NCI-H446 (cell line): Measurements from ENCODE around the gene STK24.

Experiments used
- DNase-seq, 2 experiments: peaks; one replicate each; lab custom pipeline; 2025; lab: John Stamatoyannopoulos, UW

Gene STK24

DNA sequence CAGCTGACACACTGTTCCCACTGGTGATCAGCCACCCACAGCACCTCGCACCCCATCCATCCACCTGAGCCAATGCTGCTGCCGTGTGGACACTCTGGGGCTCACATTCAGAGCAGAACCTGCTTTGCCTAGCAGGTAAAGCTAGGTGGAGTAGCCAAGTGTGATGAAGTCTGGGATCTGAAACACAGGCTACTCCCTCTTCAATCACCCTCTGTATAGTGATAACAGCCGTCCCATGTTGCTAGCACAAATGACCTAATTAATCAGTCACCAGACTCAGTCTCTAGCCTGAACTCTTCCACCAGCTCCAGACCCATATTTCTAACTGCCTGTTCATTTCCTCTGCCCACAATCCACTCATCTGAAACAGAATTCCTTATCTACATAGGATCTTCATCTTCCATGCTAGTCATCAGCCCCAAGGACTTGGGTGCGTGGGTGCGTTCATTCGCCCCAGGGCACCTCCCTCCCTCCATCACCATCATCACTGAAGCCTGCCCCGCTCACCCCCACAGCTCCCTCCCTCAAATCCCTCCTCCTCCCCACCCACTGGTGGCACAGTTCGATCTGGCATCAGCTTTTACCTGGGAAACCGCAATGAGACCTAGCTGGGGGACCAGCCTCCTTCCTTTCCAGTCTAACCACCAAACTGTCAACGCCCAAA, 19.8 kb downstream of the STK24 start:
- DNase-seq: no peak

DNA sequence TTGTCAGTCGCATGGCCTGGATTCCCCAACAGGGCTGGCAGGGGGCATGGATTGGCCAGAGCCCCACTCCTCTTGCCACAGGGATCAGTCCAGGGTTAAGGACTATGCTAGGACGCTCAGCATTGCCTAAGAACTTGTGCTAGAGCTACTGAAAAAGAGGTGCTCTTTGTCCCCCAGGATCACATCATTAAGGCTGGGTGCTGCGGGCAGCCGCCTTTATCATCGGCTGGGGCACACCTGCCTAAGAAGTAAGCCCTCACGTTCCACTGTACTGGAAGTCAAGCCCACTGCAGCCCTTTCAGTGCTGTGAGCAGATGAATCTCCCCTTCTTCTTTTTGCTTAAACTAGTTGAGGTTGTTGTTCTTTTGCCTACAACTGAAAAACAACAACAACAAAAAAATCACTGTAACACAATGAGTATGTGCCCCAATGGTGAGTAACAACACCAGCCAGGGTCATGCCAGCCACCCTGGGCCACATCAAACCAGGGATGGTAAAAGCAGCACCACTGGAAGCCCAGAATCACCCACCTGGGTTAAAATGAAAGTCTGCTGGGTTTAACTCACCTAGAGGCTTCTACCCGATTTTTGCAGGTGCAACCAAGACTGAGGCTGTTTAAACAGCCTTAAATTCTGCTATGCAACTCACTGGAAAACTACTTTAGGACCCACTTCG, 20.6 kb downstream of the STK24 start:
- no peak for DNase-seq

DNA sequence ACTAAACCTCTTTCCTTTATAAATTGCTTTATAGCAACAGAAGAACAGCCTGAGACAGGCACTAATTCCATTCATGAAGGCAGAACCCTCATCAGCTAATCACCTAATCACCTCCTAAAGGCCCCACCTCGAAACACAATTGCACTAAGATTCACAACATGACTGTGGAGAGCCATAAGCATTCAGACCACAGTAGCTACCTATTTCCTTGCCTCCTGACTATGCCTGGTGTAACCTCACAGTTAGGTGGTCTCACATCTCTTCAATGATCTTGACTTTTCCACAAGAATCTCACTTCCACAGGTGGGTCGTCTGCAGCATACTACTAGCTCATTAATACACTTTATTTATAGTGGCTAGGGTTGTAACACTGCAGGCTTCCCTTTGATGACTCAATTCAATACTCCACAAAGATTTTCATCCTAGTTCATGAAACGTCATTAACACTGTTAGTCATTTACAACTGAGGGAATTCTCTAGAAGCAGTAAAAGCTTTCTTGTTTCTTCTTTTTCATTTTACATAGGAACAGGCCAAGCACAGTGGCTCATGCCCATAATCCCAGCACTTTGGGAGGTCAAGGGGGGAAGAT, 27.1 kb downstream of the STK24 start:
- DNase-seq: no peak

DNA sequence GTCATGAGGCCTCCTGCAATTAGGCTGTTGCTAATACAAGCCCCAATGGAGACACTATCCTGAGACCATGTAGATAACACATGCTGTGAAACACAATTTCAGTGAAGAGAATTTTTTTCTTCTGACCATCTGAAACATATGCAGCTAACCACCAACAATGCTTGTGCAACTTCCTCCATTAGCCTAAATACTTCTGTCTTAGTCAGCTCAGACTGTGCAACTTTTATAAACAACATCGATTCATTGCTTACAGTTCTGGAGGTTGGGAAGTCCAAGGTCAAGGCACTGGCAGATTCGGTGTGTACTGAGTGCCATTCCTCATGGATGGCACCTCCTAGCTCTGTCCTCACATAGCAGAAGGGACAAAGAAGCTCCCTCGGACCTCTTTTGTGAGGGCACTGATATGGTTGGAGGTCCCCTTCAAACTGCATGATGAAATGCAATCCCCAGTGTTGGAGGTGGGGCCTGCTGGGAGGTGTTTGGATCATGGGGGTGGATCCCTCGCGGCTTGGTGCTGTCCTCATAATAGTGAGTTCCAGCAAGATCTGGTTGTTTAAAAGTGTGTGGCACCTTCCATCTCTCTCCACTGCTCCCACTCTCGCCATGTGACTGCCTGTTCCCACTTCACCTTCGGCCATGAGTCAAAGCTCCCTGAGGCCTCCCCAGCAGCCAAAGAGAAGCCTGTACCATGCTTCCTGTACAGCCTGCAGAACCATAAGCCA, 27.7 kb downstream of the STK24 start:
- no peak for DNase-seq

DNA sequence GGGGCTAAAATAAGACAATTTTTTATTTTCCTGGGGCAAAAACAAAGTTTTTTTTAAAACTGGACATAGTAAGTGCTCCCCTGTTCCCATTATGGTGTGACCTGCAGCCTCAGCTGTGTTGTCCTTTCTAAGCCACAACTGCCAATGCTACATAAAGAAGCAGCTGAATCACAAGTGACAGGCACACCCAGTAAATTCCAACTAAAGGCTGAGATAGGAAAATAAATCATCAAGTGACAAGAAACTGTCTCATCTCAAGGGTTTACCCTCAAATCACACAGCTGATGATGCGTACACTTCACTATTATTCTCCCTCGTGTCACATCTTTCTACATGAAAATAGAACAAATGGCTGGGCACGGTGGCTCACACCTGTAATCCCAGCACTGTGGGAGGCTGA, 28.7 kb downstream of the STK24 start:
- DNase-seq: no peak

DNA sequence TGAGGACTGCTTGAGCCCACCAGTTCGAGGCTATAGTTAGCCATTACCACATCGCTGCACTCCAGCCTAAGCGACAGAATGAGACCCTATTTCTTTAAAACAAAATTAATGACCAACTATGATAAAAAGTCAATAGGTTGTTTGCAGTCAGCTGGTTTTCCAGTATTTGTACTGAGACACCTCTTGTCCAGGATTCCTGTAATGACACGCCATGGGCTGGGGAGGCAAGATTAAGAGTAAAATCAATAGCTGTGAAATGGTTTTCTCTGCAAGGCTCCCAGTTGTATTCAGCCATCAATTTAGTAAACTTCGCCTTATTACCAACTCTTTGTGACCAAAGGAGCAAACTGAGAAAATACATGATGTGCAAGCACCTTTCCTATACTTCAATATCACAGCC, 29.5 kb downstream of the STK24 start:
- DNase-seq: no peak

DNA sequence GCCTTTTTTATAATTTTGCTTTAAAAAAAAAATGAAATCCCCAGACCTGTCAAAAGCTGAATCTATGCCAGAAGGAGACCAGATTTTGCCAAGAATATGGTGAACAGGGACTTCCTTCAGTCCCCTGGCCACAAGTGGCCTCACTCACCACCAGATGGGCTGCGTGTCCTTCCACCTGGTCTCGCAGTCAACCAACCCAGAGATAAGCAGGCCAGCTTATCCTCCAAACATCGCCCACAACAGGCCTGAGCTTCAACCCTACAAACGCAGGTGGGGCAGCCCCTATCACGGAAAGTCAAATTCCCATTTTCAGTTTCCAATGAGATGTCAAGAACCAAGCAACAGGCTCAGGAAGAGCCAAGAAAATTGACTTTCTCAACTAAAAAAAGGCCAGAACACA, 30.5 kb downstream of the STK24 start:
- no peak for DNase-seq

DNA sequence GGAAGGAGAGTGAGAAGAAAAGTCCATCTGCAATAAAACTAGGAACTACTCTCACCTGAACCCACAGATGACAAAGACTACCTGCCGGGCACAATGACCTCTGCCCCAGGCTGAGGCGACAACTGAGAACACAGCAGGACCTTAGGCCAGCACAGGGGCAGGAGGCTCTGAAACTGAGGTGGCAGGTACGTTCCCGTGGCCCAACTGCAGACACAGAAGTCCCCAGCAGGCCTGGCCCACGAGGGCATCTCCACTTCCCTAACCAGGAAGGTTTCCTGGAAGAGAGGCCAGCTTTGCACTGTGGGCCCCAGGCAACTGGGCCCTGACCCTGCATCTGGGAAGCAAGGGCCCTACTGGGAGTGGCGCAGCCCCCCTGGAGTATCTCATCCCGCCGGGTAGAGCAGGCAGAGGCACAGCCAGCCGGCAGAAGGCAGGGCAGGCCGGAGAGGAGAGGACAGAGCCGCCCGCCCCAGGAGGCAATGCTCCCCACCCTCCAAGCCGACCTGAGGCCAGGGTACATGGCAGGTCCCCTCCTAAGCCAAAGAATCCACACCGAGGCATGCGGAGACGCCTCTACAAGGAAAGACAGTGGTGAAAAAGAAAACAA, 32.7 kb downstream of the STK24 start:
- no peak for DNase-seq

DNA sequence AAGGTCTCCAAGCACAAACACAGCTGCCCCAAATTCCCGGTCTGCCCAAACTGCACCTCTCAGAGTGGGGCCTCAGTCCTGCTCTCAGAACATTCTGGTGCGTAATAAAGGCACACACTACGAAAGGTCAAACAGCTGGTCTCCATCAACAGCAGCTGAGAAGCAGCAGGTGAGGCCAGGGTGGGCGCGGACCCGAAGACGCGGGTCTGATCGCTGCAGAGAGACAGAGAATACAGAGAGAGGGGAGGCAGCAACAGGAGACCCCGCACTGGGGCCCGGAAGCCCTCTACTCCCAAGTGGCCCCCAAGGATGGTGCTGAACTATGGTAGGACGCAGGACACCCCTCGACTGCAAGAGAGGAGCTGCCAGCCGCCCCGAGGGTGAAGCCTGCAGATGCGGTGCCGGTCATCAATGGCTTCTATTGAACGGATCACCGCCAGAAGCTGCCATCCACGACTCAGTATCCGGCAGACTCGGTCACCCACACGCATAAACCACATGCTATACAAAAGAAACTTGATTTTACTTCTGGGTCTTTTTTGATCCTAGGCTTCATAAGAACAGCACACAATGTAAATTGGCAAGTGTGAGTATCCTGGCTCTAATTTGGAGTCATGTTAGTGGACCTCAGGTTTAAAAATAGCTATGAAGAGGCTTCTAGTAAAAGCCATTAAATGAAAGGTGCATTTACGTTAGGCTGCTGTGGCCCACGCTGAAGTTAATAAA, 33.4 kb downstream of the STK24 start:
- no peak for DNase-seq

DNA sequence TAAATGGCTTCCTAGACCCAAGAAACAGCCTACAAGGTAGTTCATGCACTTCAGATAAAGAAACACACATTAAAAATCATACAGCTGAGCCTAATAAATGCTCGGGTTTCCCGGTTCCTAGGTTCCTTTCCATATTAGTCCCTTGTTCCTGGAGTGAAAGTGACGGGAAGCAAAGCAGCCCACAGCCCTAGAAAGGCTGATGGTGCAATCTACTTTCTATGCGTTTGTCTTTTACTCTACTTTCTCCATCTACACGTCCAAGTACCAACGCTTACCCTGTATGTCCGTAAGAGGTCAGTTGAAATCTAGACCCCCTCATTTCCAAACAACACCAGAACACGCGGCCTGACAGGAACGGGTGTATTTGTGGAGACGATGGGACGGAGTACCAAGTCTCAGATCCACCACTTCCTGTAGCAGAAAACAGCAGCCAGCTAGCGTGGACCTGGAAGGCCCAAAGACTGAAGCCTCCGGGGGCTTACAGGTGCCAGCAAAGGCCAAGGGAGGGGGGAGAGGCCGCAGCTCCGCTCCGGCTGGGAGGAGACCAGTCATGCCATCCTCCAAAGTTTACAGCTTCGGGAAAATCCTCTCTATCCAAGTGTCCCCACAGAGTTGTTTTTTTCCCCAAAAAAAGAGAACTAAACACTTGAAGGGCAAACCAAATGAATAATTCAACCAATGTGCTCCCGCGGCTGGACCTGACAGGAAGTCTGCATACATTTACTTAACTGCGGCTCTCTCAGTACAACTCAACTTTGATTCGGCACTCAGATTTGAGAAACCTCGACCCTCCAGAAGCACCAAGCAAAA, 34.1 kb downstream of the STK24 start:
- DNase-seq: no peak

DNA sequence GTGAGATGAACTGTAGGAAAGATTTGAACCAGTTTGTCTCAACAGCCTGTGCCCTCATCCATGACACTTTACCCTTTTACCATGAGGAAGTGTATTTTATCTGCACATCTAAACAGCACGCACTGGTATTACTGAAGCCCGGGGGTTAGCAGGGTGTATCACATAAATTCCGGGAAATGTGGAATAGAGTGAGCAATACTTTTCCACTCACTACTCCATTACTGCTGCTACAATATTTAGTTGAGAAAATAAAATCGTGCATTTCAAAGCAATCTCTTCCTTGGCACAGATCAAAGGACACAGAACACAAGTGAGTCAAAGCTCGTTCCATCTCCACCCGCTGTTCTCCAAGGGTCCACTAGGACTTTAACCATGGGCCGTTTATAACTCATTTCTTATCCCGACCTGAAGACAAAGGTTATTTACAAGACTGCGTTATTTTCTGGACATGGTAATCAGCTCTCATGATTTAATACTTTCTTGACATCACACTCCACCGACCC, 35.2 kb downstream of the STK24 start:
- DNase-seq: no peak

DNA sequence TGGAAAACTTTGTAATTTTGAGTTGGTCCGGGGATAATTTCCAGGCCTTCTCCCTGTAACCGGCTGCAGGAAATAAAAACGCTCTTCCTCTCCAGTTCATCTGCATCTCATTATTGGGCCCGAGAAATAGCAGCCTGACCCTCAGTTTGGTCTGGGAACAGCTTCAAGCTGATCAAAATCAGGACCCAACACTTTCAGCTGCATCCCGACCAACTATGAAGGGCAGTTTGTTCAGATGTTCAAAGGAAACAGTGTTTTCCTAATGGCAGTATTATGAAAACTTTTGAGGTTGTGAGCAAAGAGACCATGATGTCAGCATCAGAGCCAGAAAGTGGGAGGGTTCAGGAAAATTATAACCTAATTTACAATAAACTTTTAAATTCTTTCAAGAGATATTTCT, 35.7 kb downstream of the STK24 start:
- DNase-seq: no peak

DNA sequence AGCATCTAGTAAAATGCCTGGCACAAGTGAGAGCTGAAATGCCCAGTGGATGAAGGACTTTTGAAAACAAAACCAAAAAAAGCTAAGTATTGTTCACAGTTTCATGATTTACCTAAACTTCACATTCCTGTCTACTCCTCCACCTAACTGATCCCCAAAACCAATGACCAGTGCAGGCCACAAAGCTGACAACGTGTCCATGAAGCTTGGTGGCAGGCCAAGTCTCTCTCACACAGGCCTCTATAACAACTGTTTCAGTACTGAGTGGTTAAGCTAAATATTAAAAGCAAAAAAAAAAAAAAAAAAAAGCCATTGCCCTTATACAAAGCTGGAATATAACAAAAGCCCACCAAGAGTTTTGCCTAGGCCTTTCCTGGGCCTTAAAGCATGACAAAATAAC, 36.4 kb downstream of the STK24 start:
- no peak for DNase-seq

DNA sequence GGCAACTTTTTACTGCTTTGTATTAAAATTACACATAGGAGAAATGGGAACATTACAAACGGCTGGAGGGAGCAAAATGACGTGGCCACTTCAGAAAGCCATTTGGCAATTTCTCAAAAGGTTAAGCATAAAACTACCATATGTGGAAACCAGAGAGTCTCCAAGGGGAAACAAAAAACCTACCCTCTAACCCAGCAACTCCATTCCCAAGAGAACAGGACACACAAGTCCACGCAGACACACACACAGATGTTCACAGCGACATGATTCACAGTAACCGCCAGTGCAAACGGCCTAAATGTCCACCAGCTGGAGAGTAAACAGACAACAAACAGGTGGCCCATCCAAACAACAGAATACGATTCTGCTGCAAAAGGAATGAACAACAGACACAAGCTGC, 37.2 kb downstream of the STK24 start:
- no peak for DNase-seq

DNA sequence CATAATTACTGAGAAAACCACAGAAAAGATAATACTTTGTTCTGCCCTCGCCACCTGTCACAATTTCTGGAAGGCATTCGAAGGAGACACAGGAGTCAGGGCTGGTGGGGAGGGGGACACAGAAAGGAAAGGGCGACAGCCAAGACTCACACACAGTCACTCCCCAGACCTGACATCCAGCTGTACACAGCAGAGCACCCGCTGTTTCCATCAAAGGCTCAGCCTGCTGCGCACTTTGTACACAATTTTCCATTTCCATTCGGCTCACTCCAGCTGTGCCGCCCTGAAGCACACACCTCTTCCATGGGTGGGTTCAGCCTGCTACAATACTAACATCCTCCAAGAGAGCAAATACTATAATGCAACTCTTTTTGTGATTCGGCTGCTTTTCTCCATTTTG, 38.0 kb downstream of the STK24 start:
- DNase-seq: no peak

DNA sequence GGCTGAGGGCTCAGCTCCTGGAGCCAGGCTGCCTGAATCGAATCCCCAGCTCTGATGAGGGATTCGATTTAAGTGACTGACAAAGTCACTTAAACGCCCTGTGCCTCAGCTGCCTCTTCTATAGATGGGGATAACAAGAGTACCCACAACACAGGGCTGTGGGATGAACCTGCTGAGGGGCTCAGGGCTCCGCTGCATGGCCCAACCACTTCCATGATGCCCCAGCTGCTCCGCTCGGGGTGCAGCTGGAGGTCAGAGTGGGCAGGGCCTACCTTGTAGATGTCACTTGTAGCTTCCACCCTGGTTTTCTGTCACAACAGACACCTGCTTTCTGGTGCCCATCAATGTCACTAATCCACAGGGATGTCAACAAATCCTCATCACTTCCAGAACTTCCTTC, 39.2 kb downstream of the STK24 start:
- DNase-seq: no peak

DNA sequence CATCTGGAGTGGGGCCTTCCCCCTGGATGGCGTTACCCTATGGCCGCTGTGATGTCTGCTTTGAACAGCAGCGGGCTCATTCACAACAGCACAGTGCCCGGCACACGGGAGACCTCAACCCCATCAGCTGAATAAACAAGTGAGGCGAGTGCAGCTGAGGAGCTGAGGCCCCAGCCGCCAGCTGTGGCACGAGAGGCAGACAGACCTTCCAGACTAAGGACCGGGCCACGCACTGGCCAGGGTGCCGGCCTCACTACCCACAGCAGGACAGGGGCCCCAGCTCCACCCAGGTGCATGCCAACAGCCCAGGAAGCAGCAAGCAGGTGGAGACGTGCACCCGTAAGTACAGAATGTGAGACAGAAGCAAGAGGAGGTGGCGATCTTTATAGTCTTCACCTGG, 39.6 kb downstream of the STK24 start:
- DNase-seq: no peak

DNA sequence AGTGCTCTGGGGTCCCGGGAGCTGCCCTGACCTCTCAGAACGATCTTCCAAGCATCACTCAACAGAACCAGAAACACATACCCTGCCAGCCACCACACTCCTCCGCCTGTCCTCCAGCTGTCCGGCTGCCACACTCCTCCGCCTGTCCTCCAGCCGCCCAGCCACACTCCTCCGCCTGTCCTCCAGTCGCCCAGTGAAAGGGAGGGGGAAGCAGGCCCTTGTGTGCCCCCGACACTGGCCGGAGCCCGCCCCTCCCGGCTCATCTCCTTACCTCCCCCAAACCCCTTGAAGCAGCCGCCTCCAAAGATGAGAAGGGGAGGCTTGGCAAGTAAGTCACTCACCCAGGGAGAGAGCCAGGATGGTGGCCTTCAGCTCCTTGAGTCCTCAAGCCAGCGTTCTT, 40.2 kb downstream of the STK24 start:
- DNase-seq: no peak

DNA sequence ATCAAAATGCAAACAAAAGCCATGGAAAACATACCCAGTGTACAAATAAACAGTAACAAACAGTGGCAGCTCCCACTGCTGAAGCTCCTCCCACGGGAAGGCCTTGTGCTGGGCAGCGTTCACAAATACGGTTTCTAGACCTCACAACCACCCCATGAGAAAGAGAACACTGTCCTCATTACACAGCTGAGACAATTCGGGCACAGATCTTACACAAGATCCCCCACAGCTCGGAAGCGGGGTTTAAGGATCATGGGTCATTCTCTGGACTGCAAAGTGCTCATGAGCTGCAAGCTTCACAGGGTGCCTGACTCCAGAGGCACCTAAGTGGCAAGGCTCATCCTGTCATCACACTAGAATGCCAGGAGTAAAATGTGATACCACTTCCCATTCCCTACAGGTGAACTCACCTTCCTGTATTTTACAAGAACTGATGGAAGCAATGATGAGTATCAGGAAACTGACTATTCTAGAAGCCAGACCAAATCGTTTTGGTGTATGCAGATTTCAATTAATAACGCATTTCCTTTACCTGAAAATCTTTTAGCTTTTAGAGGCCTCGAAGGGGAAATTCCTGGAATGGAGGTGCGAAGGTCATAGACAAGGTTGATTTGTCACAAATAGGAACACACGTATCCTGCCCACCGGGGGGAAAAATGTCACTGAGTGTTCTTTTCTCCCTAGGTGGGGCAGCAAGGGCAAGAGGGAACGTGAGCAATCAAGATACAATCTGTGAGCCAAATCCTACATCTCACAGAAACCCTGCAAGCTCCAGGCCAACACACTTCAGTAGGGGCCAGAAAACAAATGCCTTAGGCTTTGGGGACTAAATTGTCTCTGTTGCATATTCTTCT, 41.2 kb downstream of the STK24 start:
- DNase-seq: no peak

DNA sequence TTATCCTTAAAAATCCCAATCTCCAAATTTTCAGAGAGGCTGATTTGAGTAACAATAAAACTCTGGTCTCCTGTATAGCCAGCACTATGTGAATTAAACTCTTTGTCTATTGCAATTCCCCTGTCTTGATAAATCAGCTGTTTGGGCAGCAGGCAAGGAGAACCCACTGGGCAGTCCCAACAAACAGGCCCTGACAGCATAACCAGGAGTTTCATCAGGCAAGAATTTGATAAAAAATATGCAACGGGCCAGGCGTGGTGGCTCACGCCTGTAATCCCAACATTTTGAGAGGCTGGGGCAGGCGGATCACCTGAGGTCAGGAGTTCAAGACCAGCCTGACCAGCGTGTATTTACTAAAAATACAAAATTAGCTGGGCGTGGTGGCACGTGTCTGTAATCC, 42.1 kb downstream of the STK24 start:
- no peak for DNase-seq
